T-helper 1 cell treated with Interleukin-12 subunit alpha and Interleukin-12 subunit beta and Interleukin-4 antibody, amounts not matched to agents 30 μg/mL and 1 μg/mL, for 36 hours (primary cell): ENCODE results near the gene GSTM3.

Source experiments
- H3K27ac Mint-ChIP-seq: one replicate; pipeline ENCODE4 v1.8.0; 2021; ENCODE audit warnings: mild to moderate bottlenecking, mixed read lengths
- H3K27me3 Mint-ChIP-seq: one replicate; pipeline ENCODE4 v1.8.0; 2021; ENCODE audit warnings: low read depth, mixed read lengths
- H3K36me3 Mint-ChIP-seq: one replicate; pipeline ENCODE4 v1.8.0; 2021; ENCODE audit warnings: low read depth, mixed read lengths
- H3K4me1 Mint-ChIP-seq: one replicate; pipeline ENCODE4 v1.8.0; 2021; ENCODE audit warnings: low read depth, mixed read lengths
- H3K4me3 Mint-ChIP-seq: one replicate; pipeline ENCODE4 v1.8.0; 2021; ENCODE audit warnings: mild to moderate bottlenecking, moderate library complexity, mixed read lengths
- H3K9me3 Mint-ChIP-seq: one replicate; pipeline ENCODE4 v1.8.0; 2021; ENCODE audit warnings: mixed read lengths

Gene GSTM3

GRCh38 chr1:109740615-109741373, at the start of gene GSTM3:
TSS of gene GSTM3 (minus strand) at chr1:109741038. CDS start at chr1:109740287, 751 bp downstream.
- peaks cover 2% of the 10 kb centered on the region for H3K36me3 Mint-ChIP-seq
- peaks cover 42% of the 10 kb centered on the region for H3K27me3 Mint-ChIP-seq
- peak within 1 kb of the TSS; percentile 59 for H3K27ac Mint-ChIP-seq
- H3K9me3 Mint-ChIP-seq = no peaks in the 10 kb centered on the region
- H3K4me3 Mint-ChIP-seq = peak within 1 kb of the TSS; percentile 79
- H3K4me1 Mint-ChIP-seq = peaks cover 10% of the 10 kb centered on the region

GRCh38 chr1:109790329-109790728, 49.5 kb upstream of the GSTM3 start:
- Mint-ChIP-seq H3K36me3 (peaks cover 2% of the 10 kb centered on the region), H3K27me3 (no peaks in the 10 kb centered on the region), H3K9me3 (no peaks in the 10 kb centered on the region), H3K4me3 (peak overlapping the region; percentile 14), H3K27ac (peak overlapping the region; percentile 89), H3K4me1 (peaks cover 58% of the 10 kb centered on the region)

DNA sequence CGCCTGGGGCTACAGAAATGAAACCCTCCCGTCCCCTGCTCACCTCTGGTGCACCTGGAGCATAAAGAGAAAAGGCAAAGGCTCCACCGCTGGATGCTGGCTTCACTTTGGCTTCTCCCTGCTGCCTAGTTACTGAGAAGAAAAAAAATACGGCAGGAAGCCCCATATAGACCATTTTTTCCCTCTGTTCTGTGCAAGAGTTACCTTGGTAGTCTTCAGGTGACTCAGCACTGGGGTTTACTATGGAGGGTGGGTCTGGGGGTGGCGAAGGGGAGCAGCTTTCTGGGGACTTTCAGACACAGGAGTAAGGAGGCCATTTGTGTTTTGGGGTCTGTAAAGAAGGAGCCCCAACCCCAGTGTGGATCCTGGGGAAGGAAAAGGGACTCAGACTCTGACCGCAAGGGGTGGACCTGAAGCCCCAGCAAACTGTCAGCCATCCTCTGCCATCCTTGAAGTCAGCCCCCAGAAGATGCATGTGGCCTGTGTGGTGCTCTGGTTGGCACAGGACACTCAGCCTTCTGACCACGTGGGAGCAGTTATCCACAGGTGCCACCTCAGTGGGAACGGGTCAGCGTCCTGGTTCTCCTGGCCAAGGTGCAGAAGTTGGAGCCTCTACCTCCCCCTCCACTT, 48.8 kb upstream of the GSTM3 start:
- peaks cover 2% of the 10 kb centered on the region for H3K36me3 Mint-ChIP-seq
- peaks cover 55% of the 10 kb centered on the region for H3K4me1 Mint-ChIP-seq
- H3K9me3 Mint-ChIP-seq = no peaks in the 10 kb centered on the region
- peak overlapping the region; percentile 89 for H3K27ac Mint-ChIP-seq
- peak overlapping the region; percentile 43 for H3K4me3 Mint-ChIP-seq
- no peaks in the 10 kb centered on the region for H3K27me3 Mint-ChIP-seq

DNA sequence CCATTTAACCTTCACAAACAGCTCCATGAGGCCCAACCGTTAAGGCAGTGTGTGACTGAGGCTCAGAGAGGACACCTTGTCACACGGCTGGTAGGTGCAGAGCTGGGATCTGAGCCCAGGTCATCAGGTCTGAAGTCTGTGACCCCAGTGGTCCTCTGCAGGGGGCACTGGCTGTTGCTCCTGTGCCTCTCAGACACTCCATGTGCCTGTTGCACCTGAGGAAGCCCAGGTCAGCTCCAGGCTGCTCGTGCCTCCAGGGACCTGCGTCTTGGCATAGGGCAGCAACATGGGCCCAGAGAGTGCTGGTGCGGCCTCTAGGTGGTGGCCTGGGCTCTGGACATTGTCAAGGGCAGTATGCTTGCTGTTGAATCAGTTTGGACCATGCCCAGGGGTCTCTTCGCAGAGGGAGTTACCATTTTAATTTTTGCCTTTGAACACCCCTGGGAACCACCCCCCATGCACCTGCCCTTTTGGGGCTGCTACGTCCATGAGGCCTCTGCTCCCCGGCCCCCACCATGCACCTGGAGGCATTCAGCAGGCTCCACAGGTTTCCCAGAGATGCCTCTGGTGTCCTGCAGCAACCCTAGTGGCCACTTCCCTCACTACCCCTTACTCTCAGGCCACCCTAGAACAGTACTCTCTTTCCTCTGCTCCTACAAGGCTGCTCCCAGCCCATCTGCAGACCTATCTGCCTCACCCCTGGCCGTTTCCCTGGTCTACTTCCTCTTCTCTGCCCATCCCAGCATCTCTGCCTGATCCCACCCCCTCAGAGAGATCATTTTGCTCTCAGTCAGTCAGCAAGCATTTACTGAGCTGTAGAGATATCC, 48.1 kb upstream of the GSTM3 start:
- Mint-ChIP-seq H3K27me3 (no peaks in the 10 kb centered on the region), H3K36me3 (peaks cover 2% of the 10 kb centered on the region), H3K27ac (peak overlapping the region; percentile 74), H3K4me1 (peaks cover 49% of the 10 kb centered on the region), H3K9me3 (no peaks in the 10 kb centered on the region), H3K4me3 (peak overlapping the region; percentile 43)

- no peak overlapping the region for H3K27ac Mint-ChIP-seq
- no peak overlapping the region for H3K4me3 Mint-ChIP-seq
- no peaks in the 10 kb centered on the region for H3K27me3 Mint-ChIP-seq
- H3K4me1 Mint-ChIP-seq = peaks cover 40% of the 10 kb centered on the region
- H3K36me3 Mint-ChIP-seq = peaks cover 2% of the 10 kb centered on the region
- H3K9me3 Mint-ChIP-seq = no peaks in the 10 kb centered on the region
Measured at GRCh38 chr1:109787845-109788601, 47.2 kb upstream of the GSTM3 start.

GRCh38 chr1:109787211-109787844, 46.5 kb upstream of the GSTM3 start:
- no peak overlapping the region for H3K27ac Mint-ChIP-seq
- H3K36me3 Mint-ChIP-seq = peaks cover 2% of the 10 kb centered on the region
- no peaks in the 10 kb centered on the region for H3K9me3 Mint-ChIP-seq
- H3K4me3 Mint-ChIP-seq = no peak overlapping the region
- H3K4me1 Mint-ChIP-seq = peaks cover 40% of the 10 kb centered on the region
- no peaks in the 10 kb centered on the region for H3K27me3 Mint-ChIP-seq

GRCh38 chr1:109786531-109787021, 45.7 kb upstream of the GSTM3 start:
- H3K9me3 Mint-ChIP-seq = peaks cover 3% of the 10 kb centered on the region
- H3K27me3 Mint-ChIP-seq = no peaks in the 10 kb centered on the region
- H3K27ac Mint-ChIP-seq = peak overlapping the region; percentile 38

GRCh38 chr1:109786112-109786480, 45.3 kb upstream of the GSTM3 start:
- Mint-ChIP-seq H3K27ac (no peak overlapping the region), H3K4me1 (peaks cover 35% of the 10 kb centered on the region), H3K27me3 (no peaks in the 10 kb centered on the region), H3K9me3 (peaks cover 5% of the 10 kb centered on the region), H3K36me3 (peaks cover 2% of the 10 kb centered on the region), H3K4me3 (no peak overlapping the region)

More at GRCh38 chr1:109786531-109787021, 45.7 kb upstream of the GSTM3 start:
- peaks cover 40% of the 10 kb centered on the region for H3K4me1 Mint-ChIP-seq
- no peak overlapping the region for H3K4me3 Mint-ChIP-seq
- H3K36me3 Mint-ChIP-seq = peaks cover 2% of the 10 kb centered on the region

GRCh38 chr1:109785446-109786111, 44.7 kb upstream of the GSTM3 start:
- peaks cover 30% of the 10 kb centered on the region for H3K4me1 Mint-ChIP-seq
- H3K9me3 Mint-ChIP-seq = peaks cover 10% of the 10 kb centered on the region

GRCh38 chr1:109784551-109785252, 43.9 kb upstream of the GSTM3 start:
- no peak overlapping the region for H3K4me3 Mint-ChIP-seq
- no peak overlapping the region for H3K27ac Mint-ChIP-seq
- H3K27me3 Mint-ChIP-seq = no peaks in the 10 kb centered on the region
- peaks cover 22% of the 10 kb centered on the region for H3K4me1 Mint-ChIP-seq
- peaks cover 3% of the 10 kb centered on the region for H3K36me3 Mint-ChIP-seq
- H3K9me3 Mint-ChIP-seq = peaks cover 13% of the 10 kb centered on the region

More at GRCh38 chr1:109785446-109786111, 44.7 kb upstream of the GSTM3 start:
- Mint-ChIP-seq H3K4me3 (no peak overlapping the region), H3K36me3 (peaks cover 3% of the 10 kb centered on the region), H3K27ac (no peak overlapping the region), H3K27me3 (no peaks in the 10 kb centered on the region)

- Mint-ChIP-seq H3K4me1 (peaks cover 14% of the 10 kb centered on the region), H3K4me3 (no peak overlapping the region), H3K27me3 (no peaks in the 10 kb centered on the region), H3K36me3 (peaks cover 5% of the 10 kb centered on the region), H3K27ac (no peak overlapping the region), H3K9me3 (peaks cover 13% of the 10 kb centered on the region)
Measured at GRCh38 chr1:109783436-109783835, 42.6 kb upstream of the GSTM3 start.

- Mint-ChIP-seq H3K9me3 (peaks cover 13% of the 10 kb centered on the region), H3K27me3 (no peaks in the 10 kb centered on the region), H3K27ac (no peak overlapping the region), H3K4me3 (no peak overlapping the region), H3K4me1 (peaks cover 14% of the 10 kb centered on the region), H3K36me3 (peaks cover 5% of the 10 kb centered on the region)
Measured at GRCh38 chr1:109782927-109783326, 42.1 kb upstream of the GSTM3 start.

GRCh38 chr1:109782514-109782913, 41.7 kb upstream of the GSTM3 start:
- peaks cover 13% of the 10 kb centered on the region for H3K9me3 Mint-ChIP-seq
- H3K4me1 Mint-ChIP-seq = peaks cover 16% of the 10 kb centered on the region
- no peak overlapping the region for H3K27ac Mint-ChIP-seq
- H3K36me3 Mint-ChIP-seq = peaks cover 5% of the 10 kb centered on the region
- H3K4me3 Mint-ChIP-seq = no peak overlapping the region
- H3K27me3 Mint-ChIP-seq = no peaks in the 10 kb centered on the region
